ENCODE measurements around the gene NLGN1. TPM values are rescaled to one million over a fixed set of nuclear protein-coding genes. Genes with fewer than 3 reads are reported as not detected.

Gene NLGN1
- total and polyA plus RNA-seq, 9 of the 15 experiments (the other 6 are each of a cell fraction or from before 2014, with no cell fraction given): under 0.01 to 0.01 TPM; not detected in 7

DNA sequence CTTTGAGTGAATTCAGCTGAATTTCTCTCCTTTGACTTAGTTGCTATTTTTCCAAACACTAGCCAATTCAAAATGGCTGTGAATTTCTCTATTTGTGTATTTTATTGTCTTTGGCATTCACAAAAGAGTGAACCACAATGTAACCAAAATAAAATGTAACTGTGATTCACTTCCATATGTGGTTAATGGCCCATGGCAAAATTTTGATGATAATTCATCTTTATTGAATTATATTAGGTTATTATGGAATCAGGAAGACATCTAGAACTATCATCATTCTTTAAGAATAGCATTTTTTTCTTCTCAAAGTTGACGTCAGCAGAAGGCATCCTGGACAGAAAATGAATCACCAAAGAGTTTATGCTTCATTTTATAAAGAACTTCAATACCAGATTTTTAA lies 756.3 kb downstream of the NLGN1 start:
- Histone ChIP-seq H3K27ac (ENCODE audit: extremely low read depth, low read depth, low read length) (no peak overlapping the region), H2AFZ (ENCODE audit: low read depth, low read length) (no peak overlapping the region), H4K20me1 (replicated peaks; ENCODE audit: control insufficient read depth, insufficient read depth, low read length) (no peaks in the 10 kb centered on the region), H3K4me1 (replicated peaks in 1 of 2; ENCODE audit: control insufficient read depth in 2 of 2, insufficient read depth in 2 of 2, low read length in 2 of 2) (no peaks in the 10 kb centered on the region), H3K9me1 (ENCODE audit: control insufficient read depth, insufficient read depth, low read length) (no peaks in the 10 kb centered on the region), H3K27me3 (ENCODE audit: control insufficient read depth in 2 of 2, insufficient read depth in 2 of 2, low read length in 2 of 2) (no peaks in the 10 kb centered on the region), H3K4me2 (ENCODE audit: insufficient read depth, low read length) (no peak overlapping the region), H3K36me3 (ENCODE audit: control insufficient read depth, insufficient read depth, low read length) (no peaks in the 10 kb centered on the region), H3K9ac (ENCODE audit: insufficient read depth in 1 of 2, low read depth in 2 of 2, low read length in 2 of 2) (no peak overlapping the region), H3K4me3 (no peak overlapping the region), H3K9me3 (replicated peaks; ENCODE audit: control insufficient read depth, insufficient read depth, low read depth, low read length) (no peaks in the 10 kb centered on the region), H3K79me2 (ENCODE audit: control insufficient read depth, insufficient read depth, low read length) (no peaks in the 10 kb centered on the region)
- ATAC-seq (no peak), FAIRE-seq (no peak), DNase-seq (ENCODE audit: extremely low read depth in 1 of 4, low spot score in 3 of 4) (no peak)
- ChIA-PET CTCF (ENCODE audit: low intra/inter-chr PET ratio) (no interaction called here), POLR2A (no interaction called here)
- in situ Hi-C loops (cut with MboI): no loop called here
- intact Hi-C loops (cut with micrococcal nuclease): no loop called here
- BruUV-seq (replicated peaks): no TSS peak
- WGBS (ENCODE audit: insufficient coverage, low coverage, missing lambda C conversion rate): 0% methylated on average over 1 of the region's 1 CpG
- TF ChIP-seq RUNX1 (IDR thresholded peaks at IDR 0.05; ENCODE audit: low read depth) (no peak), PCBP2 (IDR thresholded peaks at IDR 0.05; ENCODE audit: low read depth, low read length, poor library complexity, severe bottlenecking) (no peak), POLR2G (IDR thresholded peaks at IDR 0.05; ENCODE audit: low read depth, low read length) (no peak), ZNF282 (CRISPR knock-in tag; IDR thresholded peaks at IDR 0.05) (no peak), POLR2H (tag; IDR thresholded peaks at IDR 0.05; ENCODE audit: low read depth) (no peak), PYGO2 (tag; IDR thresholded peaks at IDR 0.05) (no peak)

DNA sequence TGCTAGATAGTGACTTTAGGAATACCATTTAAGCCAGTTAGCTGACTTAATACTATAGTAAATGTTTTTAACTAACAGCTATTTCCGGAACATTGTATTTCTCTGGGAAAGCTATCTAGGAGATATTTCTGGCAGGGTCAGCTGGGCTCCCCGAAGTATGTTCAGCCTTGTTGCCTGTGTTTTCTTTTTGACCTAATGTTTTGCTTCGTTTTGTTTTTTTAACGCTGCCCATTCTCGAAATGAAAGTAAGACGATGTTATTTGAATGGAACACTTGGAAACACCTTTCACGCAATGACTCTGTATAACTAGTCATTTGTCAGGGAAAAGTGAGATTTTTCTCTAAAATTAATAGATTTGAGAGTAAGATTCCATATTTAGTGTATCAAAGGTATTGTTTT lies 758.7 kb downstream of the NLGN1 start:
- in situ Hi-C loops (cut with MboI): no loop called here
- TF ChIP-seq ZFP1 (CRISPR knock-in tag; IDR thresholded peaks at IDR 0.05): no peak
- TF ChIP-seq HIVEP1 (CRISPR knock-in tag; IDR thresholded peaks at IDR 0.05): no peak
- no peak for TF ChIP-seq STAT5B (CRISPR knock-in tag; IDR thresholded peaks at IDR 0.05)
- TF ChIP-seq CBX5 (IDR thresholded peaks at IDR 0.05; ENCODE audit: borderline replicate concordance, low read depth): no peak
- TF ChIP-seq GATA2 (CRISPR knock-in tag; IDR thresholded peaks at IDR 0.05): no peak
- no peak for TF ChIP-seq NR1H2 (CRISPR knock-in tag; IDR thresholded peaks at IDR 0.05)
- TF ChIP-seq SETDB1 (IDR thresholded peaks at IDR 0.05; ENCODE audit: low read length): no peak
- TF ChIP-seq RBM14 (IDR thresholded peaks at IDR 0.05; ENCODE audit: borderline replicate concordance, insufficient read depth, low read depth, low read length): no peak
- TF ChIP-seq, protein P1, sequence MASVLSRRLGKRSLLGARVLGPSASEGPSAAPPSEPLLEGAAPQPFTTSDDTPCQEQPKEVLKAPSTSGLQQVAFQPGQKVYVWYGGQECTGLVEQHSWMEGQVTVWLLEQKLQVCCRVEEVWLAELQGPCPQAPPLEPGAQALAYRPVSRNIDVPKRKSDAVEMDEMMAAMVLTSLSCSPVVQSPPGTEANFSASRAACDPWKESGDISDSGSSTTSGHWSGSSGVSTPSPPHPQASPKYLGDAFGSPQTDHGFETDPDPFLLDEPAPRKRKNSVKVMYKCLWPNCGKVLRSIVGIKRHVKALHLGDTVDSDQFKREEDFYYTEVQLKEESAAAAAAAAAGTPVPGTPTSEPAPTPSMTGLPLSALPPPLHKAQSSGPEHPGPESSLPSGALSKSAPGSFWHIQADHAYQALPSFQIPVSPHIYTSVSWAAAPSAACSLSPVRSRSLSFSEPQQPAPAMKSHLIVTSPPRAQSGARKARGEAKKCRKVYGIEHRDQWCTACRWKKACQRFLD (CRISPR knock-in tag; IDR thresholded peaks at IDR 0.05): no peak
- TF ChIP-seq ETV5 (CRISPR knock-in tag; IDR thresholded peaks at IDR 0.05; ENCODE audit: low read depth): no peak
- no peak for TF ChIP-seq CSDE1 (IDR thresholded peaks at IDR 0.05)

More for the DNA sequence above, 758.7 kb downstream of the NLGN1 start:
- Histone ChIP-seq H3K27ac (ENCODE audit: extremely low read depth, low read depth, low read length) (no peak overlapping the region), H3K9ac (ENCODE audit: insufficient read depth in 1 of 2, low read depth in 2 of 2, low read length in 2 of 2) (no peak overlapping the region), H3K4me1 (replicated peaks in 1 of 2; ENCODE audit: control insufficient read depth in 2 of 2, insufficient read depth in 2 of 2, low read length in 2 of 2) (no peaks in the 10 kb centered on the region), H3K9me1 (ENCODE audit: control insufficient read depth, insufficient read depth, low read length) (no peaks in the 10 kb centered on the region), H3K79me2 (ENCODE audit: control insufficient read depth, insufficient read depth, low read length) (no peaks in the 10 kb centered on the region), H3K27me3 (ENCODE audit: control insufficient read depth in 2 of 2, insufficient read depth in 2 of 2, low read length in 2 of 2) (no peaks in the 10 kb centered on the region), H3K9me3 (replicated peaks; ENCODE audit: control insufficient read depth, insufficient read depth, low read depth, low read length) (no peaks in the 10 kb centered on the region), H4K20me1 (replicated peaks; ENCODE audit: control insufficient read depth, insufficient read depth, low read length) (no peaks in the 10 kb centered on the region), H3K4me3 (no peak overlapping the region), H2AFZ (ENCODE audit: low read depth, low read length) (no peak overlapping the region), H3K4me2 (ENCODE audit: insufficient read depth, low read length) (no peak overlapping the region), H3K36me3 (ENCODE audit: control insufficient read depth, insufficient read depth, low read length) (no peaks in the 10 kb centered on the region)
- ChIA-PET CTCF (ENCODE audit: low intra/inter-chr PET ratio) (no interaction called here), POLR2A (no interaction called here)
- WGBS (ENCODE audit: insufficient coverage, low coverage, missing lambda C conversion rate): 0% methylated on average over 7 of the region's 7 CpGs
- intact Hi-C loops (cut with micrococcal nuclease): no loop called here
- no peak for ATAC-seq
- FAIRE-seq: no peak
- no TSS peak for BruUV-seq (replicated peaks)
- no peak for DNase-seq (ENCODE audit: extremely low read depth in 1 of 4, low spot score in 3 of 4)
